HepG2 (cell line): Measurements from ENCODE around the gene KCTD13. TPM values are rescaled to one million over a fixed set of nuclear protein-coding genes. Genes with fewer than 3 reads are reported as not detected.
A peak's percentile ranks its signal among the peaks of the same experiment; 100 is the strongest.

Source experiments
- ATM ChIP-seq: fragments of 450-650 bp; IDR thresholded peaks from 2 replicates; pipeline ENCODE4 v1.7.1; 2017; ENCODE audit warnings: mild to moderate bottlenecking, borderline replicate concordance
- ELF1 ChIP-seq: sonication (generic); formaldehyde crosslinking; IDR thresholded peaks from 2 replicates; pipeline ENCODE4 v1.4.0; 2020; ENCODE audit warnings: missing genetic modification reagents
- HNF4G ChIP-seq, 2 experiments: sonication (generic) in 1 of 2; formaldehyde crosslinking in 1 of 2; IDR thresholded peaks; 2 replicates each; pipeline versions ENCODE4 v1.4.0 to v1.6.1; 2011 to 2020; ENCODE audit warnings: borderline replicate concordance in 2 of 2, low read depth in 2 of 2, mild to moderate bottlenecking in 2 of 2, low read length in 1 of 2, missing genetic modification reagents in 1 of 2, moderate library complexity in 1 of 2
- HNRNPL ChIP-seq: fragments of 200-400 bp; formaldehyde crosslinking; IDR thresholded peaks from 2 replicates; pipeline ENCODE4 v1.6.1; 2017; ENCODE audit warnings: mild to moderate bottlenecking, low read depth, low read length
- KDM1A ChIP-seq: IDR thresholded peaks from 2 replicates; pipeline ENCODE4 v1.6.1; 2016; ENCODE audit warnings: missing compliant biosample characterization
- KDM4B ChIP-seq: sonication (generic); formaldehyde crosslinking; IDR thresholded peaks from 2 replicates; pipeline ENCODE4 v1.4.0; 2020; ENCODE audit warnings: missing genetic modification reagents
- MXD1 ChIP-seq: sonication (generic); formaldehyde crosslinking; IDR thresholded peaks from 2 replicates; pipeline ENCODE4 v1.4.0; 2020; ENCODE audit warnings: mild to moderate bottlenecking, missing genetic modification reagents
- NFE2 ChIP-seq: sonication (generic); formaldehyde crosslinking; IDR thresholded peaks from 2 replicates; pipeline ENCODE4 v1.4.0; 2020; ENCODE audit warnings: missing genetic modification reagents
- PAF1 ChIP-seq: IDR thresholded peaks from 2 replicates; pipeline ENCODE4 v1.6.1; 2016; ENCODE audit warnings: missing genetic modification reagents, missing compliant biosample characterization
- PRDM15 ChIP-seq: sonication (generic); formaldehyde crosslinking; IDR thresholded peaks from 2 replicates; pipeline ENCODE4 v1.4.0; 2020; ENCODE audit warnings: missing genetic modification reagents
- U2AF1 ChIP-seq: fragments of 200-400 bp; formaldehyde crosslinking; optimal IDR thresholded peaks from 2 replicates; pipeline ENCODE3; 2017; ENCODE audit warnings: mild to moderate bottlenecking, low read depth, low read length
- USF2 ChIP-seq, 2 experiments: sonication (generic) in 1 of 2; formaldehyde crosslinking in 1 of 2; IDR thresholded peaks; 2 replicates each; pipeline versions ENCODE4 v1.5.1 to v1.6.1; 2011 to 2020; ENCODE audit warnings: borderline replicate concordance in 1 of 2, low read depth in 1 of 2, low read length in 1 of 2, mild to moderate bottlenecking in 1 of 2, missing genetic modification reagents in 1 of 2, moderate library complexity in 1 of 2
- ZMYM3 ChIP-seq: sonication (generic); formaldehyde crosslinking; IDR thresholded peaks from 2 replicates; pipeline ENCODE4 v1.5.1; 2020; ENCODE audit warnings: mild to moderate bottlenecking, missing genetic modification reagents
- ZNF331 ChIP-seq: sonication (generic); formaldehyde crosslinking; IDR thresholded peaks from 2 replicates; pipeline ENCODE4 v1.4.0; 2020; ENCODE audit warnings: missing genetic modification reagents
- ZNF33B ChIP-seq: sonication (generic); formaldehyde crosslinking; IDR thresholded peaks from 2 replicates; pipeline ENCODE4 v1.5.1; 2020; ENCODE audit warnings: mild to moderate bottlenecking, missing genetic modification reagents
- ZNF512 ChIP-seq: sonication (generic); formaldehyde crosslinking; IDR thresholded peaks from 2 replicates; pipeline ENCODE4 v1.4.0; 2020; ENCODE audit warnings: mild to moderate bottlenecking, missing genetic modification reagents
- ZNF558 ChIP-seq: sonication (generic); formaldehyde crosslinking; IDR thresholded peaks from 2 replicates; pipeline ENCODE4 v1.9.0; 2022; ENCODE audit warnings: mild to moderate bottlenecking, missing genetic modification reagents, borderline replicate concordance
- ZNF605 ChIP-seq: sonication (generic); formaldehyde crosslinking; IDR thresholded peaks from 2 replicates; pipeline ENCODE4 v1.8.0; 2022; ENCODE audit warnings: mild to moderate bottlenecking, missing genetic modification reagents
- ZNF644 ChIP-seq: IDR thresholded peaks from 2 replicates; pipeline ENCODE4 v1.6.1; 2016; ENCODE audit warnings: low read depth
- ZNF772 ChIP-seq: sonication (generic); formaldehyde crosslinking; IDR thresholded peaks from 2 replicates; pipeline ENCODE4 v1.5.0; 2020; ENCODE audit warnings: mild to moderate bottlenecking, missing genetic modification reagents
- ZSCAN30 ChIP-seq: sonication (generic); formaldehyde crosslinking; IDR thresholded peaks from 2 replicates; pipeline ENCODE4 v1.5.0; 2020; ENCODE audit warnings: mild to moderate bottlenecking, missing genetic modification reagents
- polyA plus RNA-seq, 8 experiments: library from polyadenylated mRNA; depleted of rRNA in 3 of 8; stranded (reverse) in 7 of 8; unstranded in 1 of 8; fragments of >200 nt; fragmentation: Illumina TruSeq in 4 of 8; extraction: Trizol in 4 of 8; gene quantifications; 2 replicates each; pipeline versions ENCODE4 v1.2.1 to v1.2.3, GENCODE V29; 2011 to 2016; ENCODE audit warnings: low read depth in 4 of 8, missing spikeins in 1 of 8, mixed read lengths in 1 of 8; ENCODE audit not compliant: insufficient read depth in 1 of 8
- total RNA-seq, 5 experiments: library from RNA; depleted of rRNA; stranded (reverse); fragments of >200 nt; fragmentation: Illumina TruSeq; extraction: Trizol; gene quantifications; 2 replicates each; pipeline ENCODE4 v1.2.3, GENCODE V29; 2016; ENCODE audit warnings: low read depth in 1 of 5

Gene KCTD13
- total and polyA plus RNA-seq, 2 of the 13 experiments (the other 11 are each of a cell fraction or from before 2014, with no cell fraction given), result 6.3 to 14.7 TPM

GRCh38 chr16:29925781-29926710 is at the start of gene KCTD13 (continued):
- peak; percentile 68 for TF ChIP-seq ZNF331 (CRISPR knock-in tag)
- TF ChIP-seq NFE2 (CRISPR knock-in tag), result no peak
- peak; percentile 98 for TF ChIP-seq ZNF772 (CRISPR knock-in tag)
- peak; percentile 95 for TF ChIP-seq ELF1
- no peak for TF ChIP-seq PAF1 (CRISPR knock-in tag)
- no peak for TF ChIP-seq KDM1A (CRISPR knock-in tag)
- TF ChIP-seq ZNF512 (CRISPR knock-in tag), result no peak
- TF ChIP-seq PRDM15 (CRISPR knock-in tag), result no peak
- peak; percentile 84 for TF ChIP-seq U2AF1
- TF ChIP-seq ZNF33B, result peak; percentile 89; the same call in 1 of the 2 replicates
- peak; percentile 39; the same call in 1 of the 2 replicates for TF ChIP-seq ZMYM3
- TF ChIP-seq ATM, result no peak
- peak; percentile 70; the same call in 1 of the 2 replicates for TF ChIP-seq HNRNPL
- no peak for TF ChIP-seq HNF4G (IDR thresholded peaks at IDR 0.05; ENCODE audit: borderline replicate concordance, low read depth, low read length)
- TF ChIP-seq HNF4G (CRISPR knock-in tag; IDR thresholded peaks at IDR 0.05; ENCODE audit: borderline replicate concordance, low read depth), result no peak; the same call in 1 of the 2 replicates
- no peak for TF ChIP-seq ZNF644 (CRISPR knock-in tag)
- peak; percentile 64 for TF ChIP-seq MXD1 (CRISPR knock-in tag)
- TF ChIP-seq ZSCAN30 (CRISPR knock-in tag), result no peak
- TF ChIP-seq ZNF558 (CRISPR knock-in tag), result no peak; the same call in 1 of the 2 replicates
- peak; percentile 94; the same call in 1 of the 2 replicates for TF ChIP-seq KDM4B (CRISPR knock-in tag)
- no peak for TF ChIP-seq USF2 (IDR thresholded peaks at IDR 0.05; ENCODE audit: low read depth, low read length)
- no peak for TF ChIP-seq USF2 (CRISPR knock-in tag; IDR thresholded peaks at IDR 0.05; ENCODE audit: borderline replicate concordance)
- peak; percentile 98 for TF ChIP-seq ZNF605 (CRISPR knock-in tag)
